ENCODE measurements around the gene PPFIBP1.
"Not testable (repeated sequence)": the region's sequence is repeated elsewhere in the genome, so short reads cannot be mapped to it uniquely, and the experiment has no call there.

Gene PPFIBP1

GRCh38 chr12:27651201-27651600 is 127.2 kb downstream of the PPFIBP1 start:
- TF ChIP-seq CTCF (IDR thresholded peaks at IDR 0.05; ENCODE audit: insufficient read depth, low read length) (no peak), SPI1 (IDR thresholded peaks at IDR 0.05; ENCODE audit: borderline replicate concordance, low read depth) (no peak), REST (IDR thresholded peaks at IDR 0.05; ENCODE audit: insufficient replicate concordance, low read depth) (no peak), POLR2AphosphoS5 (IDR thresholded peaks at IDR 0.05; ENCODE audit: low read depth) (no peak), GABPA (IDR thresholded peaks at IDR 0.05; ENCODE audit: low read depth) (no peak)
- DNase-seq (ENCODE audit: low read depth in 1 of 2, low spot score in 1 of 2), result peak in 1 of 2 experiments; percentile 5
- no peak overlapping the region for H3K4me3 ChIP-seq (replicated peaks; ENCODE audit: insufficient read depth, low read length)
- no peak overlapping the region for H3K27ac ChIP-seq (replicated peaks)
- H3K27me3 ChIP-seq (ENCODE audit: insufficient read depth, poor library complexity, severe bottlenecking), result no peaks in the 10 kb centered on the region

- H3K4me3 ChIP-seq (replicated peaks; ENCODE audit: insufficient read depth, low read length), result no peak overlapping the region
- TF ChIP-seq REST (IDR thresholded peaks at IDR 0.05; ENCODE audit: insufficient replicate concordance, low read depth), result no peak
- no peak for TF ChIP-seq SPI1 (IDR thresholded peaks at IDR 0.05; ENCODE audit: borderline replicate concordance, low read depth)
- TF ChIP-seq CTCF (IDR thresholded peaks at IDR 0.05; ENCODE audit: insufficient read depth, low read length), result peak; percentile 58
- no peak overlapping the region for H3K27ac ChIP-seq (replicated peaks)
- peak; percentile 21 to 41 for DNase-seq (ENCODE audit: low read depth in 1 of 2, low spot score in 1 of 2)
- no peaks in the 10 kb centered on the region for H3K27me3 ChIP-seq (ENCODE audit: insufficient read depth, poor library complexity, severe bottlenecking)
These were observed 128.3 kb downstream of the PPFIBP1 start for GRCh38 chr12:27652174-27652763.

- peaks cover 1% of the 10 kb centered on the region for H3K27me3 ChIP-seq (ENCODE audit: insufficient read depth, poor library complexity, severe bottlenecking)
- no peak overlapping the region for H3K4me3 ChIP-seq (replicated peaks; ENCODE audit: insufficient read depth, low read length)
- H3K27ac ChIP-seq (replicated peaks), result no peak overlapping the region
- no peak for DNase-seq (ENCODE audit: low read depth in 1 of 2, low spot score in 1 of 2)
- TF ChIP-seq POLR2AphosphoS5 (IDR thresholded peaks at IDR 0.05; ENCODE audit: low read depth) (no peak), REST (IDR thresholded peaks at IDR 0.05; ENCODE audit: insufficient replicate concordance, low read depth) (no peak), GABPA (IDR thresholded peaks at IDR 0.05; ENCODE audit: low read depth) (no peak), SPI1 (IDR thresholded peaks at IDR 0.05; ENCODE audit: borderline replicate concordance, low read depth) (no peak), CTCF (IDR thresholded peaks at IDR 0.05; ENCODE audit: insufficient read depth, low read length) (no peak)
These were observed 129.7 kb downstream of the PPFIBP1 start for GRCh38 chr12:27653661-27654060.

- not testable (repeated sequence) for DNase-seq (ENCODE audit: low read depth in 1 of 2, low spot score in 1 of 2); H3K27ac ChIP-seq (replicated peaks); H3K4me3 ChIP-seq (replicated peaks; ENCODE audit: insufficient read depth, low read length); H3K27me3 ChIP-seq (ENCODE audit: insufficient read depth, poor library complexity, severe bottlenecking)
These were observed 131.5 kb downstream of the PPFIBP1 start for GRCh38 chr12:27655476-27655875.
